ENCODE measurements around the gene VPS29.
A peak's percentile ranks its signal among the peaks of the same experiment; 100 is the strongest.
"Not testable (repeated sequence)": the region's sequence is repeated elsewhere in the genome, so short reads cannot be mapped to it uniquely, and the experiment has no call there.

Gene VPS29

GRCh38 chr12:110520876-110521712 lies 19.2 kb upstream of the VPS29 start:
- DNase-seq (ENCODE audit: low read depth) = not testable (repeated sequence)

GRCh38 chr12:110518014-110518413 lies 16.1 kb upstream of the VPS29 start:
- not testable (repeated sequence) for DNase-seq (ENCODE audit: low read depth)

DNA sequence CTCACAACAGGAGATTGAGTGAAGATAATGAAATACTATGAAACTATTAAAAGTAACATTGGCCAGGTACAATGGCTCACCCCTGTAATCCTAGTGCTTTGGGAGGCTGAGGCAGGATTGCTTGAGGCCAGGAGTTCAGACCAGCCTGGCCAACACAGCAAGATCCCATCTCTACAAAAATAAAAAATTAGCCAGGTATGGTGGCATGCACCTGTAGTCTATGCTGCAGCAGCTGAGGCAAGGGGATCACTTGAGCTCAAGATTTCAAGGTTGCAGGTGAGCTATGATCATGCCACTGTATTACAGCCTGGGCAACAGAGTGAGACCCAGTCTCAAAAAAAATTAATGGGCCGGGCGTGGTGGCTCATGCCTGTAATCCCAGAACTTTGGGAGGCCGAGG lies 15.1 kb upstream of the VPS29 start:
- no peak for DNase-seq (ENCODE audit: low read depth)

DNA sequence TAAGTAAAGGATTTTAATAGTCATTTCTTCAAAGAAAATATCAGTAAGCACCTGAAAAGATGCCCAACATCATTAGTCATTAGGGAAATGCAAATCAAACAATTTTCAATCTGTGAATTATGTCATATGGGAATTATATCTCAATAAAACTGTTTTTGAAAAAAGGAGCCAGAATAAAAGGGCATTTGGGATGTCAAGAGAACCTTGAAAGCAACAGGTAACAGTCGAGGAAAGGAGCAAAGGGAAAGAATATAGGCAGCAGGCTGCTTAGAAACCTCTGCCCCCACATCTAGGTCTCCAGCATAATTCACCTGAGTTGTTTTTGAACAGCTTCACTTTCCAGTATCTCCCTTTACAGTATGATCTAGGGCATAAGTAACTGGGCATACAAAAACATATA lies 12.5 kb upstream of the VPS29 start:
- no peak for DNase-seq (ENCODE audit: low read depth)

DNA sequence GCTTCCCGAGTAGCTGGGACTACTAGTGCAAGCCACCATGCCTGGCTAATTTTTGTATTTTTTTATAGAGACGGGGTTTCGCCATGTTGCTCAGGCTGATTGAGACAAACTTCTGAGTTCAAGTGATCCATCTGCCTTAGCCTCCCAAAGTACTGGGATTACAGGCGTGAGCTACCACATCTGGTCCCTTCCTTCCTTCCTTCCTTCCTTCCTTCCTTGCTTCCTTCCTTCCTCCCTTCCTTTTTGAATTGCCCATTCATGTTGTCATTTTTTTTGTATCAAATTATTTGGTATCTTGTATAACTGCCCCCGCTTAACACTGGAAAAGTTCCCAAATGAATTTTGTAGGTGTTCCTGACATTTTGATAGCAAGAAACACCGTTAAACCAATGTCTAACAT lies 11.9 kb upstream of the VPS29 start:
- DNase-seq (ENCODE audit: low read depth) = no peak

- DNase-seq (ENCODE audit: low read depth) = no peak
Observed at GRCh38 chr12:110508071-110508586, 6.2 kb upstream of the VPS29 start.

DNA sequence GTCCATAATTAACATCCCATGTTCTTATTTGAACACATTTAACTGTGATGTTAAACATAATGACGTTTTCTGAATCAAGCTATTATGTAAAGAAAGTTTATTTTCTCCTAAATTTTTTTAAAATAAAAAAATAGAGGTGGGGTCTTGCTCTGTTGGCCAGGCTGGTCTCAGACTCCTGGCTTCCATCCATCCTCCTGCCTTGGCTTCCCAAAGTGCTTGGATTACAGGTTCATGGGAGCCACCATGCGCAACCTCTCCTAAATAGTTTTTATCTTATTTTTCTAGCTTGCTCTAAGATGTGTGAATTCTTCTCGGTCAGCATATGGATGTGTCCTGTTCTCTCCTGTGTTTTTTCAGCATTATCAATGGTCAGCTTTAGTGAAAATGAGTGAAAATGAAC lies 3.4 kb upstream of the VPS29 start:
- no peak for DNase-seq (ENCODE audit: low read depth)

DNA sequence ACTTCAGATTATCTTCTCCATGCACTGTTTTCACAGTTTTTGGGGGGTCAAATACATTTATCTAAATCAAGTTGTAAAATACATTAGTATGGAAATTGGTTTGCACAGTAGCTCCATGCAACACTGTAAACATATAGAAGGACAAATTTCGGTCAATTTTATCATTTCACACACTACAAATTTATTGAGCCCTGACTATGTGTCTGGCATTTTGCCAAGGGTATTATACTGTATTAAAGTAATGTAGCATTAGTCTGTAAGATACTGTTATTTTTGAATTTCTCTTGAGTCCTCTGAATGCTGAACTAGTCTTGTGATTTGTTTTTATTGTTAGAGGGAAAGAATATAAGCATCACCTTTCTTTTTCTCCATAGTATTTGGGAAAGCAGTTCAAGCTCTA lies 1.5 kb upstream of the VPS29 start:
- DNase-seq (ENCODE audit: low read depth) = no peak

GRCh38 chr12:110501399-110501751 lies 536 bp downstream of the VPS29 start:
- peak; percentile 49 for DNase-seq (ENCODE audit: low read depth)

GRCh38 chr12:110498984-110499706 lies 2.8 kb downstream of the VPS29 start:
- DNase-seq (ENCODE audit: low read depth) = no peak

GRCh38 chr12:110475426-110475825 lies 26.5 kb downstream of the VPS29 start:
- no peak for DNase-seq (ENCODE audit: low read depth)

DNA sequence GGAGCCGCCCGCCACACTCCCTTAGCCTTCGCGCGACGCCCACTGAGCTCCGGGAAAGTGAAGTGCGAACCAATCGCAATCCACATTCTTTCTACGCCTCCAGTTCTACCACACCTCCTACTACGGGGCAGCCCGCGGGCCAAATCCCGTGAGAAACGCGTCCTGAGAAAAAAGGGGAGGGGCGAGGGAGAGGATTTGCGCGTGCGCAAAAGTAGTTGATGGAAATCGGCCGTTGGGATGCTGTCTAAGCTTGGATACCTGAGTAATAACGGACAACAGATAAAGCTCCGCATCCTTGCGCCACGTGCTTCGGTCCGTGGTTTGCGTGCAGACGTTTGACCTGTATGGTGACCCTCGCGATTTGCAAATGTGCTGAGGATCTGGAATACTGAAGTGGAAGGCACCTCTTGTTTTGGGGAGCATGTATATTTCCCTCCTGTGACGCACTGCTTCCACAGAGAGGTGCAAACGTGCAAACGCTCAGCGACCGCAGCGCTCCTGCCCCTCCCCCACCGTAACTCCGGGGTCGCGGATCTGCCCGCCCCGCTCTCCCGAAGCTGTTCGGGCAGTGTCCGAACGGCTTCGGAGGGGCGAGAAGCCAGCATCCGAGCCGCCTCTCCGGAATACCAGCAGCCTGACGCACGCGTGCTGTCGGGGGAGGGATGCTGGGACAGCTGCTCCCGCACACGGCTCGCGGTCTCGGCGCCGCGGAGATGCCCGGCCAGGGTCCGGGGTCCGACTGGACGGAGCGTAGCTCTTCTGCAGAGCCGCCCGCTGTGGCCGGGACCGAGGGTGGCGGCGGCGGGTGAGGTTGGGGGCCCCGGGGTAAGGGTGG lies 33.5 kb downstream of the VPS29 start, which contains the start of the genes FAM216A and GPN3:
Gene FAM216A (plus strand): TSS at position 632 of the 835 bp plus-strand sequence. CDS start 31 bp downstream, at position 663.
Gene GPN3 (minus strand): TSS at position 44 of the 835 bp plus-strand sequence. CDS start 54 bp downstream, outside the sequence.
- DNase-seq (ENCODE audit: low read depth) = peak; percentile 95

DNA sequence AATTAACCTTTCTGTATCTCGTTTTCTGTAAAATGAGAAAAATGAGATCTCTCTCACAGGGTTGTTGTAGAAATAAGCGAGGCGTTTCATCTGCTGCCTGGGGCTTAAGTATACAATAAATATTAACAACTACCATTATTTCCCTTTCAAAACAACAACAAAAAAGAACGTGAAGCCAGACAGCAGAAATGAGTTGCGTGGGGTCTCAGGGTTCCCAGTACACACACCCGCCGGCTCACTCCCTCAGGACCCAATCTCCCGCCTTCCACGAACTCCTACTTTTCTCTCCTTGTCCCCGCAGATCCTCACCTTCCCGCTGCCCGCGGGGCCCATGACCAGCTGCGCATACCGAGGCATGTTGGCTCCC lies 34.1 kb downstream of the VPS29 start:
- no peak for DNase-seq (ENCODE audit: low read depth)

DNA sequence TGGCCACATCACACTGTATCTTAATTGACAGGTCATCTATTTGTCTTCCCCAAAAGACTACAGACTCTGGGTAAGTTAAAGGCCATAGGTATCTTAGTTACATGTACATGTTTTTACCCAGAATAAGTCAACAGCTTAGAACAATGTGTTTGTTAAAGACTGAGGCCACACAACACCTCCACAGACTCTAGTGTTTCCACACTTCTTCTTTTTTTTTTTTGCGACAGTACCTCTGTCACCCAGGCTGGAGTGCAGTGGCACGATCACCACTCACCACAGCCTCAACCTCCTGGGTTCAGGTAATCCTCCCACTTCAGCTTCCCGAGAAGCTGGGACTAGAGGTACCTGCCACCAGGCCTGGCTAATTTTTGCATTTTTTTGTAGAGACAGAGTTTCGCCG lies 35.1 kb downstream of the VPS29 start:
- DNase-seq (ENCODE audit: low read depth) = no peak

DNA sequence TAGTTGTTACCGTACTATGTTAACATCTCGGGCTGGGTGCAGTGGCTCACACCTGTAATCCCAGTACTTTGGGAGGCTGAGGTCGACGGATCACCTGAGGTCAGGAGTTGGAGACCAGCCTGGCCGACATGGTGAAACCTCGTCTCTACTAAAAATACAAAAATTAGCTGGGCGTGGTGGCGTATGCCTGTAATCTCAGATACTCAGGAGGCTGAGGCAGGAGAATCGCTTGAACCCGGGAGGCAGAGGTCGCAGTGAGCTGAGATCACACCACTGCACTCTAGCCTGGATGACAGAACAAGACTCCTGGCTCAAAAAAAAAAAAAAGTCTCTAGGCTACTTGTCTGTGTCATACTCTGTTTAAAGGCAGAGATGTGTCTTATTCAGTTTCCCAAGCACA lies 36.1 kb downstream of the VPS29 start:
- DNase-seq (ENCODE audit: low read depth) = not testable (repeated sequence)

DNA sequence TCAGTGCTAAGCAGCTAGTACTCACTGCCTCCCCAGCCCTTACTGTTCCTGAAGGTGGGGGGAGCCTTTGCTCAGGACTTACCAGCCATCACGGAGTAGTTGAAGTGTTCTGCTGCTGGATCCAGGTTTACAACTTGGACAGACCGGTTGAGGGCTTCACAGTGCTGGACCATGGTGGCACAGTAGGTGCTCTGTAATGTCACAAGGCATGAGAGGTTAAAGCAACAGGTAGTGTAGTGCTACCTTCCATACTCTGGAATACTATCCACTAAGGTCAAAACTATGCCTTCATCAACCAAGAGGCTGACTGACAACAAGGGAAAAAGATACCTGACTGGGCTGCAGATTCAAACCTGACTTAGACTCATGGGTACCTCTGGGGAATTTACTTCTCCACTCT lies 36.9 kb downstream of the VPS29 start:
- no peak for DNase-seq (ENCODE audit: low read depth)

DNA sequence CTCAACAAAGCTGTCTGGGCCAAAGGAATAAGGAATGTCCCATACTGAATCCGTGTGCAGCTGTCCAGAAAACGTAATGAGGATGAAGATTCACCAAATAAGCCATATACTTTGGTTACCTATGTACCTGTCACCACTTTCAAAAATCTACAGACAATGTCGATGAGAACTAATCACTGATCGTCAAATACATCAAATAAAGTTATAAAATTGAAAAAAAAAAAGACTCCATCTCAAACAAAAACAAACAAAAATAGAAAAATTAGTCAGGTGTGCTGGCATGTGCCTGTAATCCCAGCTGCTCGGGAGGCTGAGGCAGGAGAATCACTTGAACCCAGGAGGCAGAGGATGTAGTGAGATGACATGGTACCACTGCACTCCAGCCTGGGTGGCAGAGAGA lies 40.7 kb downstream of the VPS29 start:
- not testable (repeated sequence) for DNase-seq (ENCODE audit: low read depth)

DNA sequence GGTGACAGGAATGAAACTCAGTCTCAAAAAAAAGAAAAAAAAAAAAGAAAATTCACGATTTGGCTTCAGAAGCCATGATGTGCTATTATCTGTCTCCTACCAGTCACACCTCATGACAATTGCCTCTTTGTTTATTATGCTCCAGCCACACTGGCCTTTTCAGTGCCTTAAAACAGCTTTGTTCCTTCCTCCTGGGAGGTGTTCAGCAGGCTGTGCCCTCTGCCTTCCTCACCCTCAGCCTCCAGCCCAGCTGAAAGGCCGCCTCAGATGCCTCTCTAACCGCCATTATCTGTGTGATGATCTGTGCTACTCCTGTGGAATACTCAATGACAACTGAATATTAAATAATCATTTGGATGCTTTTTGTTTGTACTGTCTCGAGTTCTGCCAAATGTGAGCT lies 43.2 kb downstream of the VPS29 start:
- DNase-seq (ENCODE audit: low read depth) = no peak

GRCh38 chr12:110453569-110454296 lies 48.2 kb downstream of the VPS29 start:
- no peak for DNase-seq (ENCODE audit: low read depth)

DNA sequence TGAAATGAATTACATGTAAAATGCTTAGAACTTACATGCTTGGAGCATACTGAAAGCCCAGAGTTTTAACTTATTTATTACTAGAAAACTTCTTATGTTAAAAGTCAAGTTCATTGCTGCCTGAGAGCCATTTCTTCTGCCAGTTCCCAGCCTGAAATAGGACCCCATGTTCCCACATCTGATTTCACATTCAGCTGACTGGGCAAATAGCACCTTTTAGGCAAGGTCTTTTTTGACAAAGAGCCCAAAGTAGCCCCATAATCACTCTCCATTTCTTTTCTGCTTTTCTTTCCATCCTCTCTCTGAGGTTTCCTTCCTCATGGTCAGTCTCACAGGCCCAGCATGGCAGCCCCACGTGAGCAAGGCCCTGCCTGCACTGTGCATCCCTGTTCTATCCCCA lies 50.6 kb downstream of the VPS29 start:
- DNase-seq (ENCODE audit: low read depth) = no peak

DNA sequence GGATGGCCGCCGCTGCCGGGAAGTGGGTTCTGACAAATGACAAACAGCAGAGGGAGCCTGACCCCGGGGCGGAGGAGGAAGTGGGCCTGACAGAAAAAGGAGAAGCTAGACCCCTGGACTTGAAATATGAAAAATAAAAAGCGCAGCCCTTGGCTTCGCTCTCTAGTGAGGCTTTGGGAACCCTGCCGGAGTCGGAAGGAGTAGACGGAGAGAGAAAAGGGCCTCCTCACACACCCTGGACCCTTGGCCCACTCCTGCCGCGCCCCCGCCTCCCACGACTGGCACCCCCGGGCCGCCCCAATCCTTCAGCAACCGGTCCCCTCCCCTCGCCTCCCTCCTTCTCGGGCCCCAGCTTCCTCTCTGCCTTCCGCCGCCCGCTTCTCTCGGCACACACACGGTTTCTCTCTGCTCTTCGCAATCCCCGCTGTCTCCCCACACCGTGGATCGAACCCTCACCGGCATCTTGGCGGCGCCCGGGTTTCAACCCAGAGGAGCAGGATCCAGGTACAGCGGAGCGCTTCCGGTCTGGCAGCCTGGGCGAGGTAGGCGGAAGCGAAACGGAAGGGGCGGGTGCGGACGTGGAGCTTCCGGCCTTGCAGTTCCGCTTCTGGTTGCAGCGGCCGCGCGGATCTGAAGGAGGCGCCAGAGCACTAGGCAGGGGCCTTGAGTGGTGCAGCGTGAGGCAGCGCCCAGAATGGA lies 52.0 kb downstream of the VPS29 start, which contains the start of gene ARPC3:
Gene ARPC3 (minus strand): TSS at position 539 of the 699 bp plus-strand sequence. CDS start 77 bp downstream, at position 462.
- peak; percentile 68 for DNase-seq (ENCODE audit: low read depth)

Measured in HS-27A (cell line).